GM21717 (cell line): ENCODE data around the gene IQCE.
A peak's percentile ranks its signal among the peaks of the same experiment; 100 is the strongest.

Experiments used
- ATAC-seq: cut with Tn5 transposase; IDR thresholded peaks from one replicate; pipeline ENCODE4 v1.9.1; 2021; ENCODE audit warnings: mild to moderate bottlenecking, moderate library complexity; ENCODE audit not compliant: unreplicated experiment

The IQCE gene, protein sequence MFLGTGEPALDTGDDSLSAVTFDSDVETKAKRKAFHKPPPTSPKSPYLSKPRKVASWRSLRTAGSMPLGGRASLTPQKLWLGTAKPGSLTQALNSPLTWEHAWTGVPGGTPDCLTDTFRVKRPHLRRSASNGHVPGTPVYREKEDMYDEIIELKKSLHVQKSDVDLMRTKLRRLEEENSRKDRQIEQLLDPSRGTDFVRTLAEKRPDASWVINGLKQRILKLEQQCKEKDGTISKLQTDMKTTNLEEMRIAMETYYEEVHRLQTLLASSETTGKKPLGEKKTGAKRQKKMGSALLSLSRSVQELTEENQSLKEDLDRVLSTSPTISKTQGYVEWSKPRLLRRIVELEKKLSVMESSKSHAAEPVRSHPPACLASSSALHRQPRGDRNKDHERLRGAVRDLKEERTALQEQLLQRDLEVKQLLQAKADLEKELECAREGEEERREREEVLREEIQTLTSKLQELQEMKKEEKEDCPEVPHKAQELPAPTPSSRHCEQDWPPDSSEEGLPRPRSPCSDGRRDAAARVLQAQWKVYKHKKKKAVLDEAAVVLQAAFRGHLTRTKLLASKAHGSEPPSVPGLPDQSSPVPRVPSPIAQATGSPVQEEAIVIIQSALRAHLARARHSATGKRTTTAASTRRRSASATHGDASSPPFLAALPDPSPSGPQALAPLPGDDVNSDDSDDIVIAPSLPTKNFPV

DNA sequence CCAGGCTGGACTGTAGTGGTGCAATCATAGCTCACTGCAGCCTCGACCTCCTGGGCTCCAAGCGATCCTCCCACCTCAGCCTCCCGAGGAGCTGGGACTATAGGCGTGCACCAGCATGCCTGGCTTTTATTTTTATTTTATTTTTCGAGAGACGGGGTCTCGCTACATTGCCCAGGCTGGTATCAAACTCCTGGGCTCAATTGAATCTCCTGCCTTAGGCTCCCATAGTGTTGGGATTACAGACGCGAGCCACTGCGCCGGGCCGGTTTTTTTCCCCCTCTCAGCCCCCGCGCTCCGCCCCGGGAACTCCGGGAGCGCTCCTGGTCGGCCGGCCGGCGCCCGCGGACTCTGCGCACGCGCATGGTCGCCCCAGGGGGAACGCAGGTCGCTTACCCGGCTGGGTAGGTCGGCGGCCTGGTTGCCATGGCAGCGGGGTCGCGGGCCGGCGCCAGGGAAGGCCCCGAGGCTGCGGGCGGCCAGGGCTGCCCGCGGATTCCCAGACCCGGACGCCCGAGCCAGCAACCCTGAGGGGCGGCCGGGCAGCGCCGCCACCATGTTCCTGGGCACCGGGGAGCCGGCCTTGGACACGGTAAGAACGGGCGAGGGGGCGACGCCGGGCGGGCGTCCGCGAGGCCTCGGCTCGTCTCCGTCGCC, at the start of gene IQCE:
TSS of gene IQCE (plus strand) at position 351 of the 654 bp plus-strand sequence. CDS start at position 554, 203 bp downstream.
- ATAC-seq = peak; percentile 61

DNA sequence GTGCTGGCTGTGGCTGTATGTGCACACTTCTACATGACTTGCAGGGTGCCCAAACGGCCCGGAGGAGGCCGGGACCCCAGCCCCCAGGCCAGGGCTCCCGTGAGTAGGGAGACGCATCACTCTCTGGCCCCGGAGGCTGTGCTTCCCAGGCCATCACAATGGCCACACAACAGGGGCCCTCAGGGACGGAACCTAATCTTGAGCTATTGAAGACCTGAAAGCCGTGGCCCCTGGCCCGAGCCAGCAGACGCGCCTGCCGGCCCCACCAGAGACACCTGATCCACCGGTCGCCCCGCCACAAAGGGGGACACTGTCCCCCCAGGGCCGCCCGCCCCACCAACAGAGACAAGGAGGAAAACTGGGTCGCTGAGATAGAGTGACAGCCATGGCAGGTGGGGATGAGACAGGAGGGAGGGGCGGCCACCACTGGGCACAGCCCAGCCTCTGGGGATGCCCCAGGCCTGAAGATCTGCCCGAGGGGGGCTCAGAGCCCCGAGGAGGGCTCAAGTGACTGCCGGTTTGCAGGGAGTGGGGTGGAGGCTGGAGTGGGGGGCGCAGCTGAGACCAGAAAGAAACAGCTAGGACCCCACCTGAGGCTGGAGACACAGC, 49.4 kb upstream of the IQCE start:
- no peak for ATAC-seq

DNA sequence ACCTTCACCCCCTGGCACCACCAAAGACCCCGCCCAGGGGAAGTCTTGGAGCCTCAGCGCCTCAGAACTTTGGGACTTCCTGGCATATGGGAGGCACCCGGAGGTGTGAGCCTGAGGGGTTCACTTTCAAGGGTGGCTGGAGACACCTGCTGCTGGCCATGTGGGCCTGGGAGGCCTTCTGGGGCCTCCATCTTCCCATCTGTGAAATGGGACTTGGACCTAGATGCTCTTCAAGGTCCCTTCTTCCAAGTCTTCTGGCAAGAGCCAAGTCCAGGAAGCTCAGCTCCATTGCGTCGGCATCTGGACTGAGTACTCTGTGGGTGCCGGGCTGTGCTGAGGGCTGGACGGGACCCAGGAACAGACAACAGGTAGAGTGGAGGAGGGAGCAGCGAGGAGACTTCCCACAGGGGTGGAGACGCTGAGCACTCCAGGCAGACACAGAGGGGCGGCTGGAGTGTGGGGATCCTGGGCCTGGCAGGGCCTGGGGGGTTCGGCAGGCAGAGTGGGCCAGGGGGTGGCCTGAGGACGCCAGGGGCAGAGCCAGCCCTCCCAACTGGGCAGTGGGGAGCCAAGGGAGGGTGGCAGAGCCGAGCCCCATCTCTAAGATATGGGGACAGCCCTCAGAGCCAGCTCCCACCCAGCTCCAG, 48.5 kb upstream of the IQCE start:
- ATAC-seq = no peak

DNA sequence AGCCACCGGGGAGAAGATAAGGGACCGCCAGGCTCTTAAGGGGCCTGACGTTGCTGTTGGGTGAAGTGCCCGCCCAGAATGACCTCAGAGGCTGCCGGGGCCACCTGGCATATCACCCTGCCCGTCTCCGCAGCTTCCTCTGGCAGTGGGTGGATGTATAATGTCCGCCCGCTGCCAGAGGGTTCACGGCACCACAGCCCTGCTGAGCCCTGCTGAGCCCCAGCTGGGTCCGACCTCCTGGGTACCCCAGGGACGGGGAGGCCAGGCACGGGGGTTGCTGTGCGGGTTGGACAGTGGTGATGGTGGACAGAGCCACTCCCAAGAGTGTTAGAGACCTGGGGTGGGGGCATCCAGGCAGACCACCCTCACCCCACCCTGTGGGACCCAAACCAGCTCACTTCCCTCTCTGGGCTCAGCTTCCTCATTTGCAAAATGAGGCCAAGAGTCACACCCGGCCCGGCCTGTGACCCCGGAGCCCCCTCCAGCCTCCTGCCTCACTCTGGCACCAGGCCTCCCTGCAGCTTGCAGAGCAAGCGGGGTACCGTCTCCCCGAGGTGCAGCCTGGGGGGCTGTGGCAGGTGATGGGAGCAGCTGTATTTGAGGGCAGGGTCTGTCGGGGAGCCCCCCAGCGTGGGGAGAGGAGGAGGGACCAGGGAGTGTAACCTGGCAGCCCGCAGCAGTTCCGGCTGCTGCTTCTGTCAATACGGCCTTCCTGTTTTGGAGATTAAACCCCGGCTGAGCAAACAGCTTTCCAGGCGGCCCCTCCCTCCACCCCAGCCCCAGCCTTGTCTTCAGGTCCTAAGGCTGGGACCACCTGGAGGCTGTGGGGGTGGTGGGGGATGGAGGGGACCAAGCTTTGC, 47.6 kb upstream of the IQCE start:
- no peak for ATAC-seq

DNA sequence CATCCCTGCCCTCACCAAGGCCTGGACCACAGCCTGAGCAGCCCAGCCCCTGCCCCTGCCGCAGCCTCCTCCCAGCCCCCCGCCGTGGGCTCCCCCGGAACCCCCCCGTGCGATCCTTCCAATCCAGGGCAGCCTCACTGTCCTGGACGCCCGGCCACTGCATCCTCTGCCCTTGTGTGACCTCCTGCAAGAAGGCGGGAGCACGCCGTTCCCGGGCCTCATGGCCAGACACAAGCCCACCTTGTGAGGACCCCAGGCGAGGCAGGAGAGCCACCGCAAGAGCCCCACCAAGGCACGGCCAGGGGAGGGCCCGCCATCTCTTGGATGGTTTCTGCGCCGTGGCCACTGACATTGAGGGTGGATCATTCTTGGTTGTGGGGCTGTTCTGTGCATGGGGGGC, 47.0 kb upstream of the IQCE start:
- ATAC-seq = no peak

DNA sequence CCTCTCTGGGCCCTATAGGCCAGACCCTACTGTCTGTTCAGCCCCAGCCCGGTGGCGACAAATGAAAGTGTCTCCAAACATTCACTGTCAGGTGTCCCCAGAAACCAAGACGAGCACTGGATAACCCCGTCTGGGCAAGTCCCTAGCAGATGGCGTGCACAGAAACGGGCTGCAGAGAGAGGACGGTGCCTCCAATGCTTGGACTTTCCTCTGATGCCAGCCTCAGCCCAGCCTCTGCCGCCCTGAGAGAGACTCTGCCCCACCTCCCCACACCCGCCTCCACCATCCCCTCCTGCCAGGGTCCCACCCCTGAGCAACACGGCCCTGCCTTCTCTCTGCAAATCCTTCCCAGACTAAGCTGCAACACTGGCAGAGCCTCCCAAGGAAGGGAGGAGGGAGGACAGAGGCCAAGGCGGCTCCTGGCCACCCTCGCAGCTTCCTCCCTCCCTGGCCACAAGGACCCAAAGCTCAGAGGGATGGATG, 46.6 kb upstream of the IQCE start:
- ATAC-seq = no peak

DNA sequence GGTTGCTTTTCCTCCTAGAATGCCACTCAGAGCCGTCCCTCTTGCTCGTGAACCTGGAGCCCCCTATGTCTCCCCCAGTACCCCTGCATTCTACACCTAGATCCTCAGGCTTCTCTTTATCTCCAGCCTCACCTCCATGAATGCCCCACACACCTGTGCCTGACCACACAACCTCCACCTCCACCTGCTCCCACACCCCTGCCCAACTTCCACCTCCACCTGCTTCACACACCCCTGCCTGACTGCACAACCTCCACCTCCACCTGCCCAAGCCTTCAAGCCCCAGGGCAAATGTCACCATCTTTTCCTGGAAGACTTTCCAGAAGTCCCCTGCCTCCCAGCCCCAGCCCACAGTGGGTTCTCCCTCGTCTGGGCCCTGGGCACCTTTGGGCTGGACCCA, 46.1 kb upstream of the IQCE start:
- no peak for ATAC-seq

DNA sequence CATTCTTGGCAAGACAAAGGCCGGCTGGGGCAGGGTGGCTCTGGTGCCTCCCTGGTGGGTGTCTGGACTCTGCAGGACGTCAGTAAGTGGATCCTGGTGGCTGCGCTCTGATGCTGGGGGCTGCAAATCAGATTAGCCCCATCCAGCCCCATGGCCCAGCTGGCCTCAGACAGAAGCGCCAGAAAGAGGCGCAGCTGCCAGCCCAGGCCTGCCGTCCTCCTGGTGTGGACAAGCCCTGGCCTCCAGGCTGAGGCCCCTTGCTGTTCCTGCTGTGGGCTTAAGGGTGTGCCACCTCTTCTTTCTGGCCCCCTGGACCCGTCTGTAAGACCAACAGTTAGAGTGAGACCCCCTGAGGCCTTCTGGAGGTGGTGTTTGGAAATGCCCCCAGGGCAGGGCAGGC, 45.1 kb upstream of the IQCE start:
- ATAC-seq = no peak

DNA sequence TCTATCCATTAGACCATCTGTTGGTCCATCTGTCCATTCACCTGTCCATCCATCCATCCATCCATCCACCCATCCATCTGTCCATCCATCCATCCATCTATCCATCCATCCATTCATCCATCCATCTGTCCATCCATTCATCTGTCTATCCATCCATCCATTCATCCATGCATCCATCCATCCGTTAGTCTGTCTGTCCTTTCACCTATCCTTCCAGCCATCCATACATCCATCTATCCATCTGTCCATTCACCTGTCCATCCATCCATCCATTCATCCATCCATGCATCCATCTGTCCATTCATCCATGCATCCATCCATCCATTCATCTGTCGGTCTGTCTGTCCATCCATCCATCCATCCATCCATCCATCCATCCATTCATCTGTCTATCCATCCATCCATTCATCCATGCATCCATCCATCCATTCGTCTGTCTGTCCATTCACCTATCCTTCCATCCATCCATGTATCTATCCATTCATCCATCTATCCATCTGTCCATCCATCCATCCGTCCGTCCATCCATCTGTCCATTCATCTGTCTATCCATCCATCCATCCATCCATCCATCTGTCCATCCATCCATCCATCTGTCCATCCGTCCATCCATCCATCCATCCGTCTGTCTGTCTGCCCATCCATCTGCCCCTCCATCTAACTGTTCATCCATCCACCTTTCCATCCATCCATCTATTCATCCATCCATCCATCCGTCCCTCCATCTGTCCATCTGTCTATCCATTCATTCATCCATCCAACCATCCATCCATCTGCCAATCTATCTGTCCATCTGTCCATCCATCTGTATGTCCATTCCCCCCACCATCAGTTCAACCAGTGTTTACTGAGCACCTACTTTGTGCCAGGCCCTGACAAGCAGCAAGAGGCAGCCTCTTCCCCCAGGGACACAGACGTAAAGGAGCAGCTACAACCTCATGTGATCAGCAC, 44.0 kb upstream of the IQCE start:
- no peak for ATAC-seq

DNA sequence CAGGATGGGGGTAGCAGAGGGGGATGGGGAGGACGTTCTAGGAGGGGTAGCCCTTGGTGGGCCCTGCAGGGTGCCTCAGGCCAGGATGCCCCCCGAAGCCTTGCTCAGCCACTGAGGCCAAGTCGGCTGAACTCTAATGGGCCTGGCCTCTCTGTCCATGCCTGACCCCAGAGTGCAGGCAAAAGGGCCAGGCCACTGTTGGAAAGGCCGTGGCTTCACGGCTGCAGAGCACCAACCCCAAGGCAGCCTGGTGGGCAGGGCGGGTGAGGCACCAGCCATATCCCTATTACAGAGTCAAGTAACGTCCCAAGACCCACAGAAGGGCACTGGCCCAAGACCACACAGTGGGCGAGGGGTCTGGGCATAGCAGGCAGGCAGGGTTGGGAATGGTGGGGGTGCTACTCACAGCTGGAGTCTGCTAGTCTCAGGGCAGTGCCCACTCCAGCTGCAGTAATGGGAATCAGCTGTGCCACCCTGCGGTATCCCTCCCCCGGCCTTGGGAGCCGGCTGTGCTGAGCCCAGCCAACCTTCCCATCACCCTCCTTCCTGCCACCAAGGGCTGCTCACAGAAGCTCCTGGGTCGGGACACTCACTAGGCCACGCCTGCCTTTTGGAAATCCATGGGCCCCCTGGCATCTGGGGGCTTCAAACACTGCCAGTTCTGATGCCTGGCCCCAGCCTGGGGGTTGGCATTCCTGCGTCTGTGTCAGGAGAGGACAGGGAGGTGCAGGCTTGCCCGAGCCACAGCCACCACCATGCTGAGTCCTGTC, 43.2 kb upstream of the IQCE start:
- no peak for ATAC-seq

DNA sequence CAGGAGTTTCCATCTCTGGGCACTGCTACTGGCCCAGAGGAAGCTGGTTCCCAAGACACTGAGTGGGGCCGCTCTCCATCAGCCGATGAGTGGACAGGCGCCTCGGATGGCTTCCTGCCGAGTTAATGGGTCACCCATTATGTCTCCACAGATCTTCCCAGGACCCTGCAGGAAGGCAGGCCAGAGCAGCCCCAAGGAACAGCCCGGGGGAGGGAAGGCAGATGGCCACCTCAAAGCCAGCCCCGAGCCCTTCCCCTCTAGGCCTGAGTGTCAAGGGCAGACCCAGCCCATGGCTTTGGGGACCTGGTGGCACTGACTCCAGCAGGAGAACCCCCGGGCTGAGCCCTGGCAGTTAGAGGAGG, 42.6 kb upstream of the IQCE start:
- ATAC-seq = no peak

DNA sequence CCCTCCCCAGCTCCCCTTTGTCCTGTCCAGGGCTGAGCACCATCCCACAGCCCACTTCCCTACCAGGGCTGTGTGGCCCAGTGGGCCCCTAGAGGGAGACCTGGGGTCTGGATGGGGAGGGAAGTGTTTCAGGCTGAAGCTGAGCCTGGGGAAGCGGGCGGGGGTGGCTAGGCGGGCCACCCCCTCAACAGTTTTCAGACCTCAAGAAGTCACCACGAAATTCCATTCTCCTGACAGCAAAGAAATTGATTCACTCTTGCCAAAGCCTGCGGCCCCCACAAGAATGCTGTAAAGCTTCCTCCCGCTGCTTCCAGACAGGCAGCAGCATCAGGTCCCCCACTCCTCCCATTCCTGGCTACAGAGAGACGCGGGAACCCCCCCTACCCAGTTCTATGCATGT, 41.8 kb upstream of the IQCE start:
- no peak for ATAC-seq

DNA sequence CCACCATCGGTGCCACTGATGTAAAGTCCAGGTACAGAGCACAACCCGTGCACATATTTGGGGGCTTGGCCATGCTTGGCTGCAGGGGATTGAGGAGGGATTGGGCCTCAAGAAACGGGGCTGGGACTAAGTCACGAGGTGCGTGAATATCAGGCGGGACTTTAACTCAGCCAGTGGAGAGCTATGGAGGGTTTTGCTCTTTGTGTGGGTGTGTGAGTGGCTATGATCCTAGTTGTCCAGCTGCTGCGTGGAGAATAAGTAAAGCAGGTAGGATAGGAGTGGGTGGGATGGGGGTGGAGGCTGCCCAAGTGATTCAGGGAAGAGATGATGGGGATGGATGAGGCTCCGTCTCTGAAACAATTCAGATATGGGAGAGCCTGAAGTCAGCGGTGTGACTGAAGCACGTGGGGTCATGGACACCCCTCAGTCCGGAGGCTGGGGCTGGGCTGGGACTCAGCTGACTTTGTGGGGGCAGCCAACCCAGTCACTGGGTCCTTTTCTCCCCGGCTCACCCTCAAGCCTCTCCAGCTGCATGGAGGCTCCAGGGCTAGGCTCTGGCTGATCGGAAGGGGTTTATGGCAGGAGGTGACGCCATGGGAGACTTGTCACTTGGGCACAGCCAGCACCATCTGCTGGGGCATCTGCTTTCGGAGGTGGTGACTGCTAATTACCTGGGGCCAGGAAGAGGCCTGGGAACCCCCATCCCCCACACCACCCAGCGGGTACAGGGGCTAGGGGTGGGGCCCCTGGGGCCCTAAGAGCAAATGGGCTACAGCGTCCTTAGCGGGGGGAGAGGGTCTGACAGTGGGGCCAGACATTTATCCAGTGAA, 40.9 kb upstream of the IQCE start:
- ATAC-seq = no peak

DNA sequence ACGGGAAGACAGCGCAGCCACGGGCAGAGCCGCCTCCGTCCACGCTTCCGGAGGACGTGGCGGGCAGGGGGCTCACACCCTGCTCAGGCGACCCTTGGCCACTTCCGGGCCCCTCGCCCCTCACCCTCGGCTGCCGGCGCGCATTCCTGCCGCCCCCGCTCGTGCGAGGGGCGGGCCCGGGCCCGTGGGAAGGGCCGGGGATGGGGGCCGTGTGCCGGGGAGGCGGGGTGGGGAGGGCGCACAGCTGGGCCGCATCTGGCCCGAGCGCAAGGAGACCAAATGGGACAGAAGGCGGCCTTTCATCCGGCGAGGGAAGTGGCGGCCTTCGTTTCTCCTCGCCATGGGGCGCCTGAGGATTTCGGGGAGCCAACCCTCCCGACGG, 40.1 kb upstream of the IQCE start:
- no peak for ATAC-seq

DNA sequence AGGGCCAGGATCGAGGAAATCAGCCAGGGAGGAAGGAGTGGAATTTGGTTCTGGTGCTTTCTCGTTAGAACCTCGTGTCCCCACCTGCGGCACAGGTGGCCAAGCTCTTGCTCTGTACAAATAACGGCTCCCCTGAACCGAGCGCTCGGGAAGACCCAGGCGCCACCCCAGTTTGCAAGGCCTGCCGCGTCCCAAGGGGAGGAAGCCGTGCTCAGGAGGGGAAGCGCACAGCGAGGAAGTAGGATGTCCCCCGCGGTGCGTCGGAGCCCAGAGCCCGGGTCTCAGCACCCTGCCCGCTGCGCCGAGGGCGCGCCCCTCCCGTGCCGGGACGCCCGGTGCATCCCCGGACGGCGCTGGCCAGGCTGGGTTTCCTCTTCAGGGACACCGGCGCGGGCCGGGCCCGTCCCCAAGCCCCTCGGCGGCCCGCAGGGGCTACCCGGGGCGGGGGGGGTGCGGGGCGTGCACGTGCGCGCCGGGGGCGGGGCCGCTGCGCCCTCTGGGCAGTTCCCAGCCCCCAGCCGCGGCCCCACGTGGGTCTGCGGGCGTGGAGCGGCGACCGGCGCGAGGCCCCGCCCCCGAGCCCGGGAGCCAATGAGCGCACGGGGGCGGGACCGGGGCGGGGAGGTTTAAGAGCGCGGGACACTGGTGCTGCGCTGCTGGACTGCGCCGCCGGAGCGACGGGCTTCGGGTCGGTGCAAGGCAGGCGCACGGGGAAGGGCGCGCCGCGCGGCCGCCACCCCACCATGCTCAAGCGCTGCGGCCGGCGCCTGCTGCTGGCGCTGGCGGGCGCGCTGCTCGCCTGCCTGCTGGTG, 39.5 kb upstream of the IQCE start, which contains the start of gene LFNG:
TSS of gene LFNG (plus strand) at position 656 of the 812 bp plus-strand sequence. CDS start at position 744, 88 bp downstream.
- ATAC-seq = peak; percentile 71

DNA sequence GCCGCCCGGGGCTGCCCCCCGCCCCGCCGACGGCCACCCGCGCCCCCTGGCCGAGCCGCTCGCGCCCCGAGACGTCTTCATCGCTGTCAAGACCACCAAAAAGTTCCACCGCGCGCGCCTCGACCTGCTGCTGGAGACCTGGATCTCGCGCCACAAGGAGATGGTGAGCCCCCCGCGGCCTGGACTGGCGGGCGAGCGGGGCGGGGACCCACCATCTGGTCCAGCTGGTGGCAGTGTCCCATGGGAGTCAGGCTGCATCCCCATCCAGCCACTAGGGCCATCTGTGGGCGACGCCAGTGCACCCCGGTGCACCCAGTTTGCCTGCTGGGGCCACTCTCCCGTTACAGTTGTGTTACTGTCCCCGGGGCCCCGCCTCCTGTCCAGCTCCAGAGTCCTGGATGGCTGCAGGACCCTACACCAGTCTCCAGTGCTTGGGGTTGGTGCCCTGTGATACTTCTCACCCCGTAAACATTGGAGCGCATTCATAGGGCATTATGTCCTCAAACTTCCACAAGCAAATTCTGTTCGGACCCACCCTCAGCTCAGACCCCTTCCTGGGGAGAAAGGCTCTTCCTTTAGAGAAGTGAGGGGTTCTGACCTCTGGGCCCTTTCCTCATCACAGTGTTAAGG, 38.5 kb upstream of the IQCE start:
- ATAC-seq = no peak
